Hepatocyte (in vitro differentiated cells): ENCODE results near the gene CUL9.

Experiments
- CTCF ChIP-seq: fragments of 200-600 bp; sonication (generic); IDR thresholded peaks from 2 replicates; pipeline ENCODE4 v1.5.1; 2016; ENCODE audit warnings: antibody characterized with exemption, mild to moderate bottlenecking; ENCODE audit not compliant: poor library complexity
- EZH2 ChIP-seq: fragments of 200-600 bp; sonication (generic); IDR thresholded peaks from 2 replicates; pipeline ENCODE4 v1.6.1; 2016; ENCODE audit warnings: antibody characterized with exemption, mild to moderate bottlenecking, borderline replicate concordance
- EZH2phosphoT487 ChIP-seq: fragments of 200-600 bp; sonication (generic); IDR thresholded peaks from one replicate; pipeline ENCODE4 v1.6.1; 2018; ENCODE audit warnings: antibody characterized with exemption, mild to moderate bottlenecking, low read depth, moderate library complexity; ENCODE audit not compliant: unreplicated experiment, severe bottlenecking

GRCh38 chr6:43258807-43259686 is 77.1 kb downstream of the CUL9 start:
- TF ChIP-seq CTCF, result no peak
- TF ChIP-seq EZH2, result no peak
- no peak for TF ChIP-seq EZH2phosphoT487
